ENCODE data around the gene DISC1.

DISC1 gene

DNA sequence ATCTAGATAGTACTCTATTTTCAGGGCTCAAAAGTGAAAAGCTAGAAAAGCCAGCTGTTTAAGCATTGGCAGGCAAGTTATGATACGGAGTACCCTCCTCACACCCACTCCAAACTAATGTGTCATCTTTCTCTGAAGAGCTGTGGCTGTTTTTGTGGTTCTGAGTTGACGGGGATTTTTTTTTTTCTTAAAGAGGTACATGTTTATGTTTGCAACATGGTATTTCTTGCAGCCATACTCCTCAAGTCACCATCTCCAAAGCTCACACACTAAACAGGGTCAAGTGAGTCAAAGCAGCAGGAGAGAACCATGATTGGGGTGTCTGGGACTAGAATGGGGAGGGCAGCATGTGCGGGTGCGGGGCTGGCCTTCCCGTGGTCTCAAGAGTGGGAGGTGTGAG is 347.2 kb downstream of the DISC1 start:
- DNase-seq, result peak; percentile 61

GRCh38 chr1:231976231-231976630 is 349.6 kb downstream of the DISC1 start:
- DNase-seq, result no peak

- DNase-seq, result no peak
Observed at GRCh38 chr1:231981675-231982074, 355.1 kb downstream of the DISC1 start.

DNA sequence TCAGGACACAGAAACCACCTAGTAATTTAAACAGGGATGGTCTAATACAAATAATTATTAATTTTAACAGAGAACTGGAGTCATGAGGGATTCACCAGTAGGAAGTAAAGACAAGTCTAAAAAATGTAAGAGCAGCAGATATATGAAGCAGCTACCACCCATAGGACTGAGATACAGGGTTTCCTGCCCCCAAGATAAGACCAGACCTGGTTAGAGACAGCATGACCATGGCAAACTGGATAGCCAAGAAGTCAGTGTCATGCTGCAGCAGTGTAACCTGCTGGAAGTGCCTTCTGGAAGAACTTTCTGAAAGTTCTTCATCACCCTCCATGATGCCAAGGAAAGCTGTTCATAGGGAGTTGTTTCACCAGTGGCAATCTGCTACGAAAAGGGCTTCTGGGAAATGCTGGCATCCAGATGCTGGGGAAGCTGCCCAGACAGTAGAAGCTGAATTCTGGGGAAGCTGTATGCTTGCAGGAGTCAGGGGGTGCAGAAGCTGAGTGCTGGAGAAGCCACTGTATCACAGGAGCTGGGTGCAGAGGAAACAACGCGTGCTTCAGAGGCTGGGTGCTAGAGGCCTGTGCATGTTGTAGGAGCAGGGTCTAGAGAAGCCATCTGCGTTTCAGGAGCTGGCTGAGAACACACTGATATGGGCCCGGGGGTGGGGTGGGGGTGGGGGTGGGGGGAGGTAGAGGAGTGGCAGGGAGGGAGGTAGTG is 356.4 kb downstream of the DISC1 start:
- no peak for DNase-seq

DNA sequence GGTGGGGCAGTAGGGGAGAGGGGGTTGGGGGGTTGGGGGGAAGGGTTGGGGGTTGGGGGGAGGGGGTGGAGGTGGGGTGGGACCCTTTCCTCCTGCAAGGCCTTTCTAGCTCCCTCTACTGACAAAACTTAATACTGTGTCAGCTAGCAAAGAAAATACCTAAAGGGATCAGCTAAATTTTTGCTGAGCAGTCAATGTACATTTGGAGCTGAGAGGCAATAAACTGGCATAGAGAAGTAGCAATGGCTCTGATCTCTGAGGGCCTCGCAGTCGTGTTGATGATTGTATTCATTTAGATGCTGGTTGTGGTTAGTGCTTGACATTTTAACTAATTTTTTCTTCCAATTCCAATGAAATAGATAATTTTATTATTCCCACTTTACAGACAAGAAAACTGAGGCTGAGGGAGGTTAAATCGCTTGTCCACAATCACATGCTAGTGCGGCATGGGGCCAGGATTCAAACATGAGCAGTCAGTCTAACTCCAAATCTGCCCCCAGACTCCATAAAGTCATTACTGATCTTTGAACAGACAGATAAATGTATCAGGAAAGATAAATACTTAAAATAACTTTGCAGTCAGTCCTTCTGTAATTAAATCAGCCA is 357.1 kb downstream of the DISC1 start:
- DNase-seq, result no peak

DNA sequence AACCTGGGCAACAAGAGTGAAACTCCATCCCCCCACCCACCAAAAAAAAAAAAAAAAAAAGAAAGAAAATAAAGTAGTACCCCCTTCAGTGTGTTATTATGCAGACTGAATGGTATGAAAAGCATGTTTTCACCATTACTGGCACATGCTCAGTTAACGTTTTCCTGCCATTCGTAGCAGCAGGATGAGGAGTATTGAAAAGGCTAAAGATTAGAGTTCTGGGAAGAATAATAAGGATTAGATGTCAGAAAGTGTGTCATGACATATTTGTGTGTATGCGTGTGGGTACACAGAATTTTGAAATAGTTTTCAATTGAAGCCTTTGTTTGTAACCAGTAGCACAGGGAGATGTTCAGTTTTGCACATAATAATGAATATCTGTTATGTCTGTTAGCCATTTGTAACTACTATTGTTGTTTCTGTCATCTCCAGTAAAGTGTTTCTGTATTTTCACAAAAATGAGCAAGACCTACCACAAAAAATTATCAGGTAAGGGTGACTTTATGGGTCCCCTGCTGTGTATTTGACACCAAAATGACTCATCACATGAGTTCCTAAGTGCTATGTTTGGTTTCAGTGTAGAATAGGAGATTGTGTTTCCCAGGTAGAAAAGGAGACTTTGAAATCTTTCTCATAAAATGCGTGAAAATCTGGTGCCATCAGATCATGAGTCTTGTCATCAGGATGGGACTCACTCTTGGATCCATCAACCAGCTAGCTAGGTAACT is 358.9 kb downstream of the DISC1 start:
- DNase-seq, result no peak

DNA sequence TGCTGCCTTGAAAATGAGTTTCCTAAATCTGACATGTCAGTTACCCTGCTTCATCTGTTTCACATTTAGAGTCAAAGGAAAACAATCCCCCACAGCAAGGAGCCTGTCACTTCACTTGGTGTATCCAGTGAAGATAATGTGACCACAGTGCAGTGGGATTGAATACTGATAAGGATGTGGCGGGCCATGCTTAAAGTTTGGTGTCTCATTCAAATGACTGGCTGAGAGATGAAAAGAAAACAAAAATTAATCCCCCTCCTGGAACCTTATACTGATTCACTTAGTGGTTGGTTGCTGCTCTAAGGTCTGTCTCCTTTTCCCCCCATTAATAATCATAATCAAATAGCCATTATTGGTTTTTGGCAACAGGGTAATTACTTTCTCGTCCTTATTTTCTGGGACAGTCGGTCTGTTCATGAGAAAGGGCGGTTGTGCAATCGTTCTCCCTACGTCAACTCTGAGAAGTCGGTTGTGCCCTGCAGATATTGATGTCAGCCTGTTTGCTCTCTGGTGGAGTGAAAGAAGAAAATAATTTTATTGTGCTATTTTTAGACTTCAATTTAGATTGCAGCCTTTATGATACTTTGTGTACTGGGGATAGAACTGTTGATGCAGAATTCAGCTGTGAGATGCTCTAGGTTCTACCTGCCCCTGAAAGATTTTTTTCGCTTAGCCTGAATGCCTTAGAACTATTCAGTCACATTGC is 360.2 kb downstream of the DISC1 start:
- DNase-seq, result no peak

GRCh38 chr1:231990388-231990787 is 363.8 kb downstream of the DISC1 start:
- no peak for DNase-seq

GRCh38 chr1:231991231-231991630 is 364.6 kb downstream of the DISC1 start:
- no peak for DNase-seq

- no peak for DNase-seq
Observed at GRCh38 chr1:231993968-231994455, 367.4 kb downstream of the DISC1 start.

- DNase-seq, result no peak
Observed at GRCh38 chr1:231998791-231999190, 372.2 kb downstream of the DISC1 start.

DNA sequence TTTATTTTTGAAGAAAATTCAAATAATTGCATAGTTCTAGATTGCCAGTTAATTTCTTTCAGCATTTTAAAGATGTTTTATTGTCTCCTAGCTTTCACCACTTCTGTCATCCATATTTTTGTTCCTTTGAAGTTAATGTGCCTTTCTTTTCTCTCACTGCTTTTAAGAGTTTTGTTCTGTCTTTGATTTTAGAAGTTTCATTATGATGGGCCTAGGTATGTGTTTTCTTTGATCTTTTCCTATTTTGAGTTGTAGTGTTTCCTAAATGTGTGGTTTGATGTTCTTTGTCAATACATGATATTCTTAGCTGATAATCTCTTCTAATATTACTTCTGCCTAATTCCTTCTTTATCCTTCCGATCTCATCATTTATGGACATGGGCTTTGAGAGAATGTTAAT is 378.7 kb downstream of the DISC1 start:
- DNase-seq, result no peak

DNA sequence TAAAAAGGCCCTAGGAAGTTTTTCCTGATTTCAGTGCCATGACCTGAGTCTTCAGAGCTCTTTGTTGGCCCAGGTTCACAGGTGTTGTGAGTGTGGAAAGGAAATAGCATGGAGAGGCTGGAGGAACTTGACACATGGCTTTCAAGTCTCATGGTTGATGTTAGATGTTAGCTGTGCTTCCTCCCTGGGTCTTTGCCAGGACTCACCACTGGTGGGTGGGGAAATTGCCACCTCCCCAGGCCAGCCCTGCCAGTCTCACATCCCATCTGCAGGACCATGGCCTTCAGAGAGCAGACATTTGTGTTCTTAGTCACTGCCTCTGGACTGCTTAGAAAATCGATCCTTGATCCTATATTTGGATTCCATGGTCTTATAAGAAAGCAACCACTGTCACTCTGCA is 383.2 kb downstream of the DISC1 start:
- DNase-seq, result no peak

DNA sequence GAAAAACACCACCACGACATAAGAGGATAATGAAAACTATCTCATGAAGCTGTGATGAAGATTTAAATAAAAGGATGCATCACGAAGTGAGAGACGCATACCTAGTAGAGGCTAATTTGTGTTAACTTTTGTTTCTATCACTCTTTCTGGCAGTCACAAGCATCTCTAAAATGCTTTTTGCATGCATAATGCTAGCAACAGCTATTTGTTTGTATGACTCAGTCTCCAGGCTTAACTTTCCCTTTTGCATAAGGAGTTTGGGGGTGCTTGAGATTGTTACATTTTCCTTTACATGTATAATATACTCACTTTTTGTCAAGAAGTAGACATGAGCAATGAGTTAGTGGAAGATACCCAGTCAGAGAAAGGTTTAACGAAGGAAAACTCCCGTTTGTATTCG is 385.4 kb downstream of the DISC1 start:
- no peak for DNase-seq

GRCh38 chr1:232012773-232013386 is 386.3 kb downstream of the DISC1 start:
- DNase-seq, result no peak

GRCh38 chr1:232014941-232015340 is 388.4 kb downstream of the DISC1 start:
- no peak for DNase-seq

DNA sequence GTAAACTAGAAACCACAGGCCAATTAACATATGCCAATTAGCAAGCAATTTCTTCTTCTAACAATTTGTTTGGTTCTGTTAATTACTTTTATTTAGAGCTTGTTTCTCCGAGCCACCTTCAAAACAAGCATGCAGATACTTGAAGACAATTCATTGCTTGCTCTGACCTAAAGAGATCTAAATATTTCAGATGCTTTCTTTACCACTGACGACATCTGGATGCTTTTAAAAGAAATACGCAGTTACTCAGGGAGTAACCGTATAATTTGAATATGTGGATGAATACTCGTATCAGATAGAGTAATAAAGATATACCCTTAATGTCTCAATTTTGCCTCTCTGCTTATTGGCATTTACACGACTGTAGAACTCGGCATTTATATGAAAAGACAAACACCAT is 390.0 kb downstream of the DISC1 start:
- DNase-seq, result no peak

DNA sequence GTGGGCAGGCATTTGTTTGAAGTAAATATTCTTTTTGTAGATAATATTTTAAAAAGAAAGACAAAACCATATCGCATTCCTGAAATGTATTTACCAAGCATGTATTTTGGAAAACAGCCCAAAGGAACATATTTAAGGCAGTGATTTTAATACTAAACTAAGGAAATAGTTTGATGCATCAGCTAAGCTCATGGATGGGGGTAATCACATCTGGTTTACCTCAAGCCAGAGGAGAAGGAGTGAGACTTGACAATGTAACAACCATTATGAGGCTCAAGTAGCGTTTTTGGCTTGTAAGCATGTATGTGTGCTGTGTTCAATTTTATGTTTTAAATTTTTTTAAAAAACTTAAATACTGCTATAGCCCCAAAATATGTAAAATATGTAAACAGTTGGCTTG is 390.5 kb downstream of the DISC1 start:
- DNase-seq, result no peak

DNA sequence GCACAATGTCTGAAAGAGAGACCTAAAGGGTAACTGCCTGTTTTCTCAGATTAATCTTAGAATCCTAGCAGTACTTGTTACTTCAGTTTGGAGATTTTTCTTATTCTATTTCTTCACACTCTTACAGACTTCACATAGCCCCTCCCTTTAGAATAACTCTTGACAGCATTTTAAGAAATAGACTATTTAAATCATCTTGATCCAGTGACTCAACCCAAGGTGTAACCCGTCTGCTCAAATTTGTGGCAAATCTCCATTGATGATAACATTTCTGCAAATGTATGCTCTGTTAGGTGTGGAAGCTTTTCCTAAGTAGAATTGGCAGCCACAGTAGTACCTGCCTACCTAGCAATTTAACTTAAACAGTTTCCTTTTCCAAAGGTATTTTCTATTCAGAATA is 391.2 kb downstream of the DISC1 start:
- DNase-seq, result no peak

DNA sequence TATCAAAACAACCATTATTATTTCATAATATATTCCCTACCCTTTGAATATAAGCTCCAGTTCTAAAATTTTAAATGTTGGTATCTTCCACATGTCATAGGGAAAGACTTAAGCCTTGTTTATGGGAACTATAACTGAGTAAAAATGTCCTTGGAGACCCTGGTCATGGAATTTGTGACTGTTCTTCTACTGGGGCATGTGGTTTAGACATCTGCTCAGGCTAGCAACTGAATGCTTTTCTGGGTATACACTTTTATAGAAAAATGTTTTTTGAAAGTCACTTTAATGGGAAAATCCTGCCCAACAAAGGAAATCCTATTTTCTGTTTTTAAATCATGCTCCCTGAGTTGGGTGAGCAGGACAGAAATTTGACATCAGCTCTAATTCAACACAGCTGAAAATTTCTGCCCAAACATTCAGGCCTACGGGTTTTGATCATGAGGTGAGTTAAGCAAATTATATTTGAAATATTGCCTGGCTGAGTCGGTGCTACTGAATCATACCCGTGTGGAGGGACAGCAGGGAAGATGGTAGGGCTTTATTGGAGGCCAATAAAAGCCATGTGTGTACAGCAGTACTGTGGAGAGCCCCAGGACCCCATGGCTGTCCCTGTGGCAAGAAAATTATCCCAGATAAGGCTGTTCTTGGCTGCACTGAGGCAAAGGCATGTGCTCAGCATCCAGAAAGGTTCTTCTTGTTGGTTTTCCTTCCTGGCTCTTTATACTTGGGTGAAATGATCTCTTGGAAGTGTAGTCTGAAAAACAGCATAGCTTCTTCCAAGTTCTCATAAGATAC is 391.8 kb downstream of the DISC1 start:
- no peak for DNase-seq

DNA sequence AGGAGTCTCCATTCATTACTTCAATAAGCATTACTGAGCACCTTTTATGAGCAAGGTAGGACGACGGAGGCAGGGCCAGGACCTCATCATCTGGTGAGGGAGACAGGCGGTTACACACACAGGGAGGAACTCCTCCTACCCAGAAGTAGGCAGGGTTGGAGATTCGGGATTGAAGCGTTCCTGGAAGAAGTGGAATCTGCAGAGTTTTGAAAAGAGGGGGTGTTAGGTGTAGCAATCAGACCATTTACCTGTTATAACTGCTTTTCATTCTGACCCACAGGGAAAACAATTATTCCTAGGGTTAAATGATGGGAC is 392.4 kb downstream of the DISC1 start:
- no peak for DNase-seq

- DNase-seq, result no peak
Observed at GRCh38 chr1:232020352-232020751, 393.8 kb downstream of the DISC1 start.

Data from activated CD8-positive, alpha-beta memory T cell treated with anti-CD3 and anti-CD28 coated beads for 24 hours (primary cell).